ENCODE data around the gene GLCE. TPM values are rescaled to one million over a fixed set of nuclear protein-coding genes. Genes with fewer than 3 reads are reported as not detected.
A peak's percentile ranks its signal among the peaks of the same experiment; 100 is the strongest.

Gene GLCE
- total RNA-seq, 1 experiment from 2014 or later = 12.5 TPM

GRCh38 chr15:69159805-69160140 is 662 bp upstream of the GLCE start:
- ChIA-PET POLR2A (interaction anchor here (0.8 to 1.4 kb wide), 2 partner anchors 33 to 40 kb away, joined by 3 read pairs; no protein-coding TSS in a partner anchor), CTCF (interaction anchor here (1.0 to 2.1 kb wide), 11 partner anchors 54 to 303 kb away, joined by 3 to 16 read pairs (median 5); no protein-coding TSS in a partner anchor)
- TF ChIP-seq MAX (CRISPR knock-in tag; IDR thresholded peaks at IDR 0.05) = no peak
- TF ChIP-seq PRRX2 (CRISPR knock-in tag; IDR thresholded peaks at IDR 0.05) = no peak
- TF ChIP-seq ZNF219 (CRISPR knock-in tag; IDR thresholded peaks at IDR 0.05; ENCODE audit: borderline replicate concordance) = no peak
- no peak for TF ChIP-seq HMGA2 (CRISPR knock-in tag; IDR thresholded peaks at IDR 0.05)
- no peak for TF ChIP-seq SP1 (CRISPR knock-in tag; conservative IDR thresholded peaks at IDR 0.05)
- no peak for TF ChIP-seq SMAD3 (CRISPR knock-in tag; IDR thresholded peaks at IDR 0.05; ENCODE audit: borderline replicate concordance)
- no peak for TF ChIP-seq NFATC4 (CRISPR knock-in tag; IDR thresholded peaks at IDR 0.05)
- no peak for TF ChIP-seq ZNF263 (CRISPR knock-in tag; IDR thresholded peaks at IDR 0.05; ENCODE audit: low read depth)
- no peak for TF ChIP-seq ZNF138 (CRISPR knock-in tag; conservative IDR thresholded peaks at IDR 0.05)
- TF ChIP-seq, protein P1, sequence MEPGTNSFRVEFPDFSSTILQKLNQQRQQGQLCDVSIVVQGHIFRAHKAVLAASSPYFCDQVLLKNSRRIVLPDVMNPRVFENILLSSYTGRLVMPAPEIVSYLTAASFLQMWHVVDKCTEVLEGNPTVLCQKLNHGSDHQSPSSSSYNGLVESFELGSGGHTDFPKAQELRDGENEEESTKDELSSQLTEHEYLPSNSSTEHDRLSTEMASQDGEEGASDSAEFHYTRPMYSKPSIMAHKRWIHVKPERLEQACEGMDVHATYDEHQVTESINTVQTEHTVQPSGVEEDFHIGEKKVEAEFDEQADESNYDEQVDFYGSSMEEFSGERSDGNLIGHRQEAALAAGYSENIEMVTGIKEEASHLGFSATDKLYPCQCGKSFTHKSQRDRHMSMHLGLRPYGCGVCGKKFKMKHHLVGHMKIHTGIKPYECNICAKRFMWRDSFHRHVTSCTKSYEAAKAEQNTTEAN (CRISPR knock-in tag; IDR thresholded peaks at IDR 0.05) = no peak
- no peak for TF ChIP-seq CREM (CRISPR knock-in tag; IDR thresholded peaks at IDR 0.05)
- TF ChIP-seq, protein P2, sequence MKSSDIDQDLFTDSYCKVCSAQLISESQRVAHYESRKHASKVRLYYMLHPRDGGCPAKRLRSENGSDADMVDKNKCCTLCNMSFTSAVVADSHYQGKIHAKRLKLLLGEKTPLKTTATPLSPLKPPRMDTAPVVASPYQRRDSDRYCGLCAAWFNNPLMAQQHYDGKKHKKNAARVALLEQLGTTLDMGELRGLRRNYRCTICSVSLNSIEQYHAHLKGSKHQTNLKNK (CRISPR knock-in tag; IDR thresholded peaks at IDR 0.05) = no peak
- no peak for TF ChIP-seq NR3C1 (CRISPR knock-in tag; conservative IDR thresholded peaks at IDR 0.05; ENCODE audit: low read depth)
- no peak for TF ChIP-seq ATF1 (CRISPR knock-in tag; IDR thresholded peaks at IDR 0.05)
- TF ChIP-seq OVOL2 (CRISPR knock-in tag; IDR thresholded peaks at IDR 0.05; ENCODE audit: borderline replicate concordance) = no peak
- TF ChIP-seq ZNF396 (CRISPR knock-in tag; IDR thresholded peaks at IDR 0.05; ENCODE audit: borderline replicate concordance) = no peak
- TF ChIP-seq, protein P3, sequence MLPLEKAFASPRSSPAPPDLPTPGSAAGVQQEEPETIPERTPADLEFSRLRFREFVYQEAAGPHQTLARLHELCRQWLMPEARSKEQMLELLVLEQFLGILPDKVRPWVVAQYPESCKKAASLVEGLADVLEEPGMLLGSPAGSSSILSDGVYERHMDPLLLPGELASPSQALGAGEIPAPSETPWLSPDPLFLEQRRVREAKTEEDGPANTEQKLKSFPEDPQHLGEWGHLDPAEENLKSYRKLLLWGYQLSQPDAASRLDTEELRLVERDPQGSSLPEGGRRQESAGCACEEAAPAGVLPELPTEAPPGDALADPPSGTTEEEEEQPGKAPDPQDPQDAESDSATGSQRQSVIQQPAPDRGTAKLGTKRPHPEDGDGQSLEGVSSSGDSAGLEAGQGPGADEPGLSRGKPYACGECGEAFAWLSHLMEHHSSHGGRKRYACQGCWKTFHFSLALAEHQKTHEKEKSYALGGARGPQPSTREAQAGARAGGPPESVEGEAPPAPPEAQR (CRISPR knock-in tag; IDR thresholded peaks at IDR 0.05) = no peak
- TF ChIP-seq, protein P4, sequence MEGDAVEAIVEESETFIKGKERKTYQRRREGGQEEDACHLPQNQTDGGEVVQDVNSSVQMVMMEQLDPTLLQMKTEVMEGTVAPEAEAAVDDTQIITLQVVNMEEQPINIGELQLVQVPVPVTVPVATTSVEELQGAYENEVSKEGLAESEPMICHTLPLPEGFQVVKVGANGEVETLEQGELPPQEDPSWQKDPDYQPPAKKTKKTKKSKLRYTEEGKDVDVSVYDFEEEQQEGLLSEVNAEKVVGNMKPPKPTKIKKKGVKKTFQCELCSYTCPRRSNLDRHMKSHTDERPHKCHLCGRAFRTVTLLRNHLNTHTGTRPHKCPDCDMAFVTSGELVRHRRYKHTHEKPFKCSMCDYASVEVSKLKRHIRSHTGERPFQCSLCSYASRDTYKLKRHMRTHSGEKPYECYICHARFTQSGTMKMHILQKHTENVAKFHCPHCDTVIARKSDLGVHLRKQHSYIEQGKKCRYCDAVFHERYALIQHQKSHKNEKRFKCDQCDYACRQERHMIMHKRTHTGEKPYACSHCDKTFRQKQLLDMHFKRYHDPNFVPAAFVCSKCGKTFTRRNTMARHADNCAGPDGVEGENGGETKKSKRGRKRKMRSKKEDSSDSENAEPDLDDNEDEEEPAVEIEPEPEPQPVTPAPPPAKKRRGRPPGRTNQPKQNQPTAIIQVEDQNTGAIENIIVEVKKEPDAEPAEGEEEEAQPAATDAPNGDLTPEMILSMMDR (IDR thresholded peaks at IDR 0.05) = no peak
- peaks cover 21% of the 10 kb centered on the region for H3K4me1 Mint-ChIP-seq
- peaks cover 18% of the 10 kb centered on the region for H3K27me3 Mint-ChIP-seq (ENCODE audit: low read depth)
- ATAC-seq (no peak), DNase-seq (ENCODE audit: low spot score) (no peak)
- H3K4me3 Mint-ChIP-seq = peak overlapping the region; percentile 95
- H3K36me3 Mint-ChIP-seq = no peaks in the 10 kb centered on the region
- H3K27ac Mint-ChIP-seq = peak overlapping the region; percentile 93
- no peaks in the 10 kb centered on the region for H3K9me3 Mint-ChIP-seq

- POLR2A ChIA-PET = interaction anchor here (1.2 to 1.4 kb wide), 2 partner anchors 42 to 68 kb away, joined by 3 to 4 read pairs; no protein-coding TSS in a partner anchor
- DNase-seq (ENCODE audit: low spot score) (peak; percentile 48), ATAC-seq (no peak)
- Mint-ChIP-seq H3K9me3 (no peaks in the 10 kb centered on the region), H3K4me1 (peaks cover 28% of the 10 kb centered on the region), H3K4me3 (peak overlapping the region; percentile 95), H3K36me3 (no peaks in the 10 kb centered on the region), H3K27ac (no peak overlapping the region), H3K27me3 (ENCODE audit: low read depth) (peaks cover 17% of the 10 kb centered on the region)
- TF ChIP-seq NR2C2 (CRISPR knock-in tag; IDR thresholded peaks at IDR 0.05) (no peak), TEAD1 (CRISPR knock-in tag; IDR thresholded peaks at IDR 0.05) (0 out of 2 replicates have a peak, but pooled peaks have one; percentile 30)
- CTCF ChIA-PET = interaction anchor here (0.8 to 2.1 kb wide), 17 partner anchors 18 to 301 kb away, joined by 3 to 16 read pairs (median 5); no protein-coding TSS in a partner anchor
These were observed 843 bp downstream of the GLCE start for GRCh38 chr15:69161079-69161877.

Data from WTC11 (cell line).